Sciatic nerve (tissue), 2 donors: ENCODE data around the gene BSPH1. TPM values are rescaled to one million over a fixed set of nuclear protein-coding genes. Genes with fewer than 3 reads are reported as not detected.
"Not testable (repeated sequence)": the region's sequence is repeated elsewhere in the genome, so short reads cannot be mapped to it uniquely, and the experiment has no call there.

Source experiments
- ATAC-seq: fragments of 200-7000 bp; cut with Tn5 transposase; one replicate; pipeline ENCODE4 v1.9.1; 2020; ENCODE audit warnings: mild to moderate bottlenecking, moderate library complexity
- DNase-seq: peaks from one replicate; pipeline ENCODE4 v3.0.0-alpha.2; 2020; ENCODE audit warnings: low spot score
- intact Hi-C: fragments of 100-400 bp; cut with DNase I; formaldehyde crosslinking; loops from one replicate; pipeline ENCODE4 v1.14.2; 2022
- total RNA-seq: library from RNA; stranded (reverse); fragmentation: NEBNext Ultra II Directional; extraction: Animal tissue kit (Norgen Biotek cat#: 25700); gene quantifications from one replicate; pipeline ENCODE4 v1.2.1, GENCODE V29; 2021
- donor health status: DM: no; HTN: no; CAD: no.
- donor health status: DM: no; HTN: no; CAD: no.

BSPH1 gene
- total RNA-seq, 1 donor from 2014 or later, result not detected

- DNase-seq, intact Hi-C loops: not testable (repeated sequence)
Measured at GRCh38 chr19:47952132-47952531, 39.8 kb downstream of the BSPH1 start.

GRCh38 chr19:47949852-47950521, 42.0 kb downstream of the BSPH1 start:
- DNase-seq, result peak; percentile 74
- ATAC-seq, intact Hi-C loops: not testable (repeated sequence)

More at GRCh38 chr19:47952132-47952531, 39.8 kb downstream of the BSPH1 start:
- ATAC-seq, result not testable (repeated sequence)

- intact Hi-C loops, DNase-seq, ATAC-seq: not testable (repeated sequence)
Measured at GRCh38 chr19:47928581-47928980, 63.4 kb downstream of the BSPH1 start.

GRCh38 chr19:47920107-47920506, 71.9 kb downstream of the BSPH1 start:
- ATAC-seq, intact Hi-C loops, DNase-seq: not testable (repeated sequence)

Other genes with a start within 250 kb of the BSPH1 start
- 297 TPM for gene NOP53, start 246.6 kb downstream of the BSPH1 start, total RNA-seq
- 306 TPM for gene SELENOW, start 213.5 kb downstream of the BSPH1 start, total RNA-seq
- gene TPRX1, start 187.6 kb downstream of the BSPH1 start, total RNA-seq, result not detected
- gene CRX, start 170.2 kb downstream of the BSPH1 start, total RNA-seq, result 0.09 TPM
- not detected for gene TPRX2, start 132.9 kb downstream of the BSPH1 start, total RNA-seq
- not detected for gene SULT2A1, start 105.9 kb downstream of the BSPH1 start, total RNA-seq
- not detected for gene ELSPBP1, start 2.5 kb upstream of the BSPH1 start, total RNA-seq
- not detected for gene CABP5, start 51.9 kb upstream of the BSPH1 start, total RNA-seq
- gene PLA2G4C, start 118.6 kb upstream of the BSPH1 start, total RNA-seq, result 32.7 TPM
- 16.9 TPM for gene LIG1, start 178.2 kb upstream of the BSPH1 start, total RNA-seq
- gene ZSWIM9, start 178.5 kb upstream of the BSPH1 start, total RNA-seq, result 10.7 TPM